NB4 (cell line): Measurements from ENCODE around the gene TAF11L2.

Source experiments
- POLR2A ChIP-seq: IDR thresholded peaks from 2 replicates; pipeline ENCODE4 v1.6.1; 2011; ENCODE audit warnings: mild to moderate bottlenecking; ENCODE audit not compliant: insufficient read length; ENCODE audit errors: extremely low read depth
- TF ChIP-seq, protein P1 (sequence below): IDR thresholded peaks from one replicate; pipeline ENCODE4 v1.5.1; 2012; ENCODE audit warnings: low read depth, low read length
- TF ChIP-seq, protein P2 (sequence below): IDR thresholded peaks from 2 replicates; pipeline ENCODE4 v1.6.1; 2011; ENCODE audit warnings: low read depth, low read length

DNA sequence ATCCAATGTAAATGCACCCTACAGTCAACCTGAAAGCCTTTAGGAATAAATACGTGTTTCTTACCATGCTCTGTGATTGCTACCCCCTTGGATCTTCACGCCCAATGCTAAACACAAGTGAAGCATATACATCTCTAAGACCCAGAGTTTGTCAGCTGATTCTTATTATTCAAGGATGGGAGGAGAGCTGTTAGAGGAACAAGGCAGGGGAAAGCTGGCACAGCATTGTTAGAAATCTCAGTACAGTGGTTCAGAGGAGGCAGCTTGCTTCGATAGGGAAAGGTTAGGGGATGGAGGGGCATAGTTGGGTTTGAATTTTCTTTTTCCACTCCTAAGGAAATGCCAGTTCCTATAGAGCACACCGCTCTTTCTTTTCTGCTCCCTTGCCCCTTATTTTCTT is 16.7 kb upstream of the TAF11L2 start:
- no peak for TF ChIP-seq POLR2A
- TF ChIP-seq, protein P1, sequence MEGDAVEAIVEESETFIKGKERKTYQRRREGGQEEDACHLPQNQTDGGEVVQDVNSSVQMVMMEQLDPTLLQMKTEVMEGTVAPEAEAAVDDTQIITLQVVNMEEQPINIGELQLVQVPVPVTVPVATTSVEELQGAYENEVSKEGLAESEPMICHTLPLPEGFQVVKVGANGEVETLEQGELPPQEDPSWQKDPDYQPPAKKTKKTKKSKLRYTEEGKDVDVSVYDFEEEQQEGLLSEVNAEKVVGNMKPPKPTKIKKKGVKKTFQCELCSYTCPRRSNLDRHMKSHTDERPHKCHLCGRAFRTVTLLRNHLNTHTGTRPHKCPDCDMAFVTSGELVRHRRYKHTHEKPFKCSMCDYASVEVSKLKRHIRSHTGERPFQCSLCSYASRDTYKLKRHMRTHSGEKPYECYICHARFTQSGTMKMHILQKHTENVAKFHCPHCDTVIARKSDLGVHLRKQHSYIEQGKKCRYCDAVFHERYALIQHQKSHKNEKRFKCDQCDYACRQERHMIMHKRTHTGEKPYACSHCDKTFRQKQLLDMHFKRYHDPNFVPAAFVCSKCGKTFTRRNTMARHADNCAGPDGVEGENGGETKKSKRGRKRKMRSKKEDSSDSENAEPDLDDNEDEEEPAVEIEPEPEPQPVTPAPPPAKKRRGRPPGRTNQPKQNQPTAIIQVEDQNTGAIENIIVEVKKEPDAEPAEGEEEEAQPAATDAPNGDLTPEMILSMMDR: no peak
- TF ChIP-seq, protein P2, sequence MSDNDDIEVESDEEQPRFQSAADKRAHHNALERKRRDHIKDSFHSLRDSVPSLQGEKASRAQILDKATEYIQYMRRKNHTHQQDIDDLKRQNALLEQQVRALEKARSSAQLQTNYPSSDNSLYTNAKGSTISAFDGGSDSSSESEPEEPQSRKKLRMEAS: no peak
